Body of pancreas (tissue), 4 donors: ENCODE measurements around the gene PCDHB11.
"Not testable (repeated sequence)": the region's sequence is repeated elsewhere in the genome, so short reads cannot be mapped to it uniquely, and the experiment has no call there.

Experiments
- CTCF ChIP-seq, 7 experiments: fragments of 450-650 bp in 4 of 7; fragments of 200-600 bp in 3 of 7; sonication (generic) in 3 of 7; IDR thresholded peaks; one replicate each; pipeline ENCODE4 v1.5.1; 2016 to 2019; ENCODE audit warnings: antibody characterized with exemption in 7 of 7
- POLR2A ChIP-seq, 3 donors: fragments of 450-650 bp; IDR thresholded peaks; one replicate each; pipeline ENCODE4 v1.6.1; 2016; ENCODE audit warnings: antibody characterized with exemption in 3 of 3, mild to moderate bottlenecking in 2 of 3

GRCh38 chr5:141246971-141247370 lies 47.5 kb downstream of the PCDHB11 start:
- not testable (repeated sequence) for TF ChIP-seq CTCF, POLR2A (IDR thresholded peaks at IDR 0.05)
